ENCODE measurements around the gene GOLGA5.

DNA sequence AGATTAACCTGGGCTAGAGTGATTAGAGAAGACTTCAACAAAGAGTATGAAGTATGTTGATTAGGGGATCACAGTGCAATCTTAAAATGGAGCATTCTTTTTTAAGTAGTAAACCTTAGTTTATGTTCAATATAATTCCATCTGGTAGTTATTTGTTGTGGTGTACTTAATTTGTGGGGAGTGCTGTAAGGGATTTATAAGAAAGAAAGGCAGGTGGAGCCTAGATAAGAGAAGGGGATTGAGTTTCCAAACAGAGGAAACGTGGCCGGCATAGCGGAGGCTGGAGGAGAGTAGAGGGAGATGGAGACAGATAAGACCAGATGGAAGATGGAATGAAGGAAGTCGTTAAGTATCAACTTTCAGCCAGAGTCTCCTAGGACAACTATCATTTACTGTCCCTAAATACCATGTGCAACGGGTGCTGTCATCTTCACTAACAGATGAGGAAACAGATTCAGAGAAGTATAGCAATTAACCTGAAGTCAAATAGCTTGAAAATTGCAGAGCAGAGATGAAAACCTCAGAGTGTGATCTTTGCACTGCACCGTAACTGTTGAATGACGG lies 38.1 kb downstream of the GOLGA5 start:
- TF ChIP-seq EZH2 (IDR thresholded peaks at IDR 0.05; ENCODE audit: insufficient read depth, poor library complexity, severe bottlenecking) (no peak), EZH2phosphoT487 (IDR thresholded peaks at IDR 0.05; ENCODE audit: insufficient read depth, low read depth) (no peak)

All from GM23248 (cell line).